HG02870 (cell line): ENCODE data around the gene CEBPZOS.

Experiments used
- ATAC-seq: cut with Tn5 transposase; IDR thresholded peaks from one replicate; pipeline ENCODE4 v1.9.1; 2021; ENCODE audit warnings: mild to moderate bottlenecking, moderate library complexity; ENCODE audit not compliant: unreplicated experiment

Gene CEBPZOS

DNA sequence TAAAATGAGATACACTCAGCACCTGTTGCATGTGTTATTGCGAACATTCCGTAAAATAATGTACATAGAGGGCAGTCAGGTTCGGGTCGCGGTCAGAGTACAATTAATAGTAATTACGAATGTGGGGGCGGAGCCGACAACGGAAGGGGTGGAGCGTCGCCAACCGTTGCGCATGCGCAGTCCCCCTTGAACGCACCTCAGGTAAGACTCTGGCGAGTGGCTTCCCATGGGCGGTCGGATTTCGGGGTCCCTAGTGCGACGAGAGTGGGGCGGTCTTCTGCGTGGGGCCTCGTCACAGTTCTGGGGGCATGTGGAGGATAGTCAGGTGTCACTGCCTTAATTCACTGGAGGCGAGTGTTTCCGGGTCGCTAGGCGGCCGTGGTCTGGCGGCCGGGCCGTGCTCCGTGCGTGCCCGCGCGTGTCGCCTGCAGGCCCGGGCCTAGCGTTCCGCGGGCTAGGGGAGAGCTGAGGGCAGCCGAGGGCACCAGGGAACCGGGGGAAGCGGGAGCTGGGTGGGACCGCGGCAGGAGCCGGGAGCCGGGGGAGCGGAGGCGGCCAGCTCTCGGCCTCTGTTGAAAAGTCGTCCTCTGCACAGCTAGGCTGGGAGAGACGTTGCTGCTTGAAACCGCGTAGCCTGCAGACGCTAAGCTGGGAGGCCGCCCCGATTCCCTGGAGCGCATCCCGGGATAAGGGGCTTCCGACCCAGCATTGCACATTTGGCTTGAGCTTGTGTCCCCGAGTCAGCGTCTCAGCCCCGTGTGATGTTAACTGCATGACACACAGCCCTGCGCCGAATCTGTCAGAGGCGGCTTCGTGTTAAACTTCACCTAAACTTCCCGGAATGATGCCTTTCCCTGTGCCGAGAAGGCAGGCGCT lies at the start of gene CEBPZOS:
Gene CEBPZOS, plus strand, starts transcription at position 177 of the 876 bp plus-strand sequence. CDS start 3,209 bp downstream, outside the sequence.
- ATAC-seq, result peak; percentile 85

- ATAC-seq, result no peak
Measured at GRCh38 chr2:37148325-37148724, 48.0 kb upstream of the CEBPZOS start.

DNA sequence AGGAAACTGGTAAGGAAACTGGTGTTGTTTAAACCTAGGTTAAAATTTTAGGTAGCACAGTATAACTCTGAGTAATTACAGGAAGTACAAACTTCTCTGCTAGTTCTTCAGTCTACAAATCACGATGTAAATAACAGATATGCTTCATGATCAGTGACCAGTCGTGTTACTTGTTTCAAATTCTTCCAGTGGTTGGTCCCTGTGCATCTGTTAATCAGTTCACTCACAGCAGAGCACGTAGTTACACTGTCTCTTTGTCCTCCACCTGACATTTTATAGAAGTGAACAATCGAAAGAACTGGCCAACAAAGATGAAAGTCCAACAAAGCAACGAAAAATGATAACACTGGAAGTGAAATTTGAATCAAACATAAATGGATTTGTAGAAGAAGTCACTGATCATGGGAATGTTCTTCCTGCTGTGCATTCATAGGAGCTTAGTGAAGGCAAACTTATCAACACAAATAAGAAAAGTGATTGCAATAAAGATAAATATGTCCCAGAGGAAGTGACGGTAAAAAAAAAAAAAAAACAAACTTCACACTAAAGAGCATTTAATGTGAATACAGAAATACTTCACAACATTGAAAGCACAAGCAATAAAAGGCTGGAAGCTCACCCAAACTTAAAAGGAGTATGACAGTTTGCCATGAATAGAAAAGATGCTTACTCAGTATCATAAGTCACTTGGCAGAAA lies 46.5 kb upstream of the CEBPZOS start:
- ATAC-seq, result no peak

GRCh38 chr2:37153224-37153623 lies 43.1 kb upstream of the CEBPZOS start:
- no peak for ATAC-seq

DNA sequence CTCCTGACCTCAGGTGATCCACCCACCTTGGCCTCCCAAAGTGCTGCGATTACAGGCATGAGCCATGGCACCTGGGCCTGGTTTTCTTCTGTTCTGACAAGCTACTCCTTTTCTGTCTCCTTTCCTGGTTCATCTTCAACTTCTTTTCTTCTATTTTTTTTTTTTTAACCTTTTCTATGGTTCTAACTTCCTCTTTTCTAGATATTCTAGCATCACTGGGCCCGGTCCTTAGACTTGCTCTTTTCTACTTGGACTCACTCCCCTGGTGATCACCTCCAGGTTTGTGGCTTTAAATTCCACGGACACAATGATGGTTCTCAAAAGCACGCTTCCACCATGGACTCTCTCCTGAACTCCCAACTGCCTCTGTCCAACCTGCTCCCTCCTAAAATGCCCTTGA lies 41.5 kb upstream of the CEBPZOS start:
- ATAC-seq, result no peak

GRCh38 chr2:37156071-37156856 lies 40.0 kb upstream of the CEBPZOS start:
- ATAC-seq, result peak; percentile 23

- ATAC-seq, result peak; percentile 88
Measured at GRCh38 chr2:37156857-37157714, 39.2 kb upstream of the CEBPZOS start, which contains the start of gene EIF2AK2. TSS of gene EIF2AK2 (minus strand) at chr2:37156980. CDS start at chr2:37147806, 9,174 bp downstream.

GRCh38 chr2:37164757-37165156 lies 31.5 kb upstream of the CEBPZOS start:
- ATAC-seq, result no peak

DNA sequence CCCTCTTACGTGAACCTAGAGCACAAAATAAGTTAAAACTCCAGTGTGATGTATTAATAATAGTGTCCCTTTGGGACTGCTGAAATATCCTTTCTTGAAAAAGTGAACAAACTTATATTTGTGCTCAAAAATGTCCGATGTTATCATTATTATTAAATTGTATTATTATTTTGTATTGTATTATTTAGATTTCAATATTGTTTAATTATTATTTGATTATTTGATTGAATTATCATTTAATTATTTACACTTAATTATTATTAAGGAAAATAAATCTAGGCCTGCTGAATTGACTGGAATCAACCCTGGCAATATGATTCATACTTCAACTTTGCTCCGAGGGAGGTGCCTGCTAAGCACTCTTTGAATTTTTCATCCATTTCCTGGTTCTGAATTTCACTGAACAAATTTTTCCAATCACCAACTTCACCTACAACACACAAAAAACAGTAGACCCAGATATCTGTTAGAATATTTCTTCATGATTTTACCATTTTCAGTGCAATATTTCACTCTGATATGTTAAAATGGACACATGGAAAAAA lies 28.6 kb upstream of the CEBPZOS start:
- ATAC-seq, result no peak

DNA sequence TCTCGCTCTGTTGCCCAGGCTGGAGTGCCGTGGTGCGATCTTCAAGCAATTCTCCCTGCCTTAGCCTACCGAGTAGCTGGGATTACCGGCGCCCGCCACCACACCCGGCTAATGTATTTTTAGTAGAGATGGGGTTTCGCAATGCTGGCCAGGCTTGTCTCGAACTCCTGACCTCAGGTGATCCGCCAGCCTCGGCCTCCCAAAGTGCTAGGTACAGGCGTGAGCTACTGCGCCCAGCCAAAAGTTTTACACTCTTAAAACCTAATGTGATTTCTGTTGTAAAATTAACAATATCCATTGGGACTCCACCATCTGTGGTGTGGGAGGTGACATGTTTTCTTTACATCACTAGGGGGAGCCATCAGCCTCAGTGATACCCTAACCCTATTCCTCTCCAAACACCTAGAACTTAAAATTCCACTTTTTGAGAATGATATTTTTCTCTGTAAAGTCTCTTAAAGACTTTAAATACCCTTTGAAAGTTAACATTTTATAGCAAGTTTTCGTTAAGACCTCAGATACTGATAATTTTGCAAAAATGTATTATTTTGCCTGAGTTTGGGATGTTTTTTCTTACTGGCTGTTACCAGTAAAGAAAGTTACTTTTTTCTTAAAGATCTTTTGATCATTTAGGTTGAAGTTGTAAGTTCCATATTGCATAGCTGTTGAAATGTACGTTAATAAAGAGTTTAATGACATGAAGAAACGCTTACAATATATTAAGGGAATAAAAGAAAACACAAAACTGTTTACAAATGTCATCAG lies 27.9 kb upstream of the CEBPZOS start:
- ATAC-seq, result peak; percentile 55

GRCh38 chr2:37171624-37171950 lies 24.7 kb upstream of the CEBPZOS start:
- no peak for ATAC-seq

- no peak for ATAC-seq
Measured at GRCh38 chr2:37173741-37174140, 22.6 kb upstream of the CEBPZOS start.

DNA sequence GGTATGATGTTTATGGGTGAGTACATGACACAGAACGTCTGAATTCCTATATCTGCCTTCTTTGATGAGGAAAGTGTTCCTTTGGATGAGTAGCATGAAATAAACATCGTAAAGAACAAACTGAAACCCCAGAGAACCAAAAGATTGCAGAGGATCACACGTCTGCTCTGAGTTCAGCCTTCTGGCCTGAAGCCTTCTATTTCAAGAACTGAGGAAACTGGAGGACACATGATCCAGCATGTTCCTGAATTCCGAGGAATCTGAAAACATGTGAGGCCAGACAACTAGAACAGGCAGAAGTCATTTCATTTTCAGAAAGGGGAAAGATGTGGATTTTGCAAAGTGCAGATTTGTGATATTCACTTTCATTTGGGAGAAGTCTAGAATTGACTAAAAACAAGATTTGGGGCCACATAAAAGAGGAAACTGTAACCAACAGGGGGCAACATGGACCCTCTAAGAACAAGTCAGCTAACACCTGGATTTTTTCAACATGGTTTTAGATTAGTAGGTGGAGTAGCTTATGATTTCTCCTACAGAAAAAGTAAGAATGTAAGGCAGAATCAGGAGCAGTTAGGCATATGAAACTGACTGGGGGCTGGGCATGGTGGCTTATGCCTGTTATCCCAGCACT lies 16.2 kb upstream of the CEBPZOS start:
- no peak for ATAC-seq

DNA sequence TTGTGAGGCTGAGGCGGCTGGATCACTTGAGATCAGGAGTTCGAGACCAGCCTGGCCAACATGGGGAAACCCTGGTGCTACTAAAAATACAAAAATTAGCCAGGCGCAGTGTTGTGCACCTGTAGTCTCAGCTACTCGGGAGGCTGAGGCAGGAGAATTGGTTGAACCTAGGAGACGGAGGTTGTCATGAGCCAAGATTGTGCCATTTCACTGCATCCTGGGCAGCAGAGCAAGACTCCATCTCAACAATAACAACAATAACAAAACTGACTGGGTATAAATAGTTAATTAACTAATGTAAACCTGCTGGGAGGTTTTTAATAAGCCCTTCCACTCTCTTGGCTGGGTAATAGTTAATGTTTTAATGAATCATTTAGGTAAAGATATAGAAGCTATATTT lies 15.7 kb upstream of the CEBPZOS start:
- no peak for ATAC-seq

- no peak for ATAC-seq
Measured at GRCh38 chr2:37181726-37182684, 14.3 kb upstream of the CEBPZOS start.

- no peak for ATAC-seq
Measured at GRCh38 chr2:37188570-37188969, 7.7 kb upstream of the CEBPZOS start, which contains the start of gene SULT6B1. TSS of gene SULT6B1 (minus strand) at chr2:37188670. CDS start at chr2:37188640, 30 bp downstream.

- no peak for ATAC-seq
Measured at GRCh38 chr2:37189452-37190153, 6.7 kb upstream of the CEBPZOS start.
